Kasumi-1 (cell line): ENCODE measurements around the gene LILRA5.
"Not testable (repeated sequence)": the region's sequence is repeated elsewhere in the genome, so short reads cannot be mapped to it uniquely, and the experiment has no call there.

Experiments used
- DNase-seq, 2 experiments: peaks; one replicate each; lab custom pipeline; 2025; lab: John Stamatoyannopoulos, UW

Gene LILRA5

GRCh38 chr19:54273821-54274220 lies 39.1 kb downstream of the LILRA5 start:
- no peak for DNase-seq

GRCh38 chr19:54272181-54272580 lies 40.8 kb downstream of the LILRA5 start:
- DNase-seq, result not testable (repeated sequence)

- DNase-seq, result not testable (repeated sequence)
Observed at GRCh38 chr19:54271587-54271986, 41.4 kb downstream of the LILRA5 start.

GRCh38 chr19:54271106-54271505 lies 41.9 kb downstream of the LILRA5 start:
- no peak for DNase-seq

- no peak for DNase-seq
Observed at GRCh38 chr19:54268936-54269335, 44.0 kb downstream of the LILRA5 start.

- DNase-seq, result peak; percentile 71 to 72
Observed at GRCh38 chr19:54266133-54266532, 46.8 kb downstream of the LILRA5 start.

GRCh38 chr19:54262470-54262869 lies 50.5 kb downstream of the LILRA5 start:
- no peak for DNase-seq

GRCh38 chr19:54262066-54262465 lies 50.9 kb downstream of the LILRA5 start:
- no peak for DNase-seq

GRCh38 chr19:54257116-54257480 lies 55.9 kb downstream of the LILRA5 start, which contains the start of gene LILRB5:
Gene LILRB5, minus strand, starts transcription at chr19:54257273. Its CDS starts 80 bp downstream, at chr19:54257193.
- DNase-seq, result no peak
